ENCODE results near the gene GFY.

- TF ChIP-seq EZH2 (IDR thresholded peaks at IDR 0.05; ENCODE audit: insufficient read depth, poor library complexity, severe bottlenecking) (no peak), EZH2phosphoT487 (IDR thresholded peaks at IDR 0.05; ENCODE audit: insufficient read depth, low read depth) (no peak)
These were observed 18.1 kb upstream of the GFY start for GRCh38 chr19:49407079-49407478.
